ENCODE measurements around the gene CRYBA2.

DNA sequence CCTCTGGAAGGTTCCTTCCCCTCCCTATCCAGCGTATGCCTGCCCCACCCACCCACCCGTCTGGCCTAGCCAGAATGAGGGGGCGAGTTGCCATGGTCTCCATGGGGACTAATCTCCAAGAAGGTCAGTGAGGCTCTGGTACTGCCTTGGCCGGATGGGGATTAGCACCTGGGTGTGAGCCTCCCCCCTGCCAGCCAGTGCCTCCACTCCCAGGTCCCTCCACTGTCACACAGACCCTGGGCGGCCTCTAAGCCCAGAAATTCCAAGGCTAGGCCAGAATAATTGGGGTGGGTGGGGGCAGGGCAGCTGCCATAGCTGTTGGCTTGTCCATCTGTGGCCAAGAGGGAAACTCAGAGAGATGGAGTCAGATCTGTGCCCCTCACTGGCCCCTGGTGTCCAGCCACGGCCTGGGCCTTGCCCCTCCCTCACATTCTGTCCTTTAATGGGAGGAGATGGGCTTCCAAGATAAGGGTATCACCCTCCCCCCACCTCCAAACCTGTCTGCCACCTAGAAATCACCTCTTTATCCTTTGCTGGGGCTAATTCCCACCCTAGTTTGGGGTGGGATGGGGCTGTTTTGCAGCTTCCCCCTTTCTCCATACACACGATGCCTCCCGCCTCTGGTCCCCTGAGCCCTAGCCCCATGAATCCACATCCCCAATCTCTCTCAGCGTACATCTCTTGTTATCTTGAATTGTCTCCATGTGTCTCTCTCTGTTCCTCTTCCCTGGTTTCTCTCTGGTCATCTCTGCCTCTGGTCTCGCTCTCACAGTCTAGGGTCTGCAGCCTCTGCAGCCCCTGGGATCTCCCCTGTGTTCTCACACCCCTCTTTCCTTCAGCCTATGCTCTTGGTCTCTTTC, 6.0 kb upstream of the CRYBA2 start:
- TF ChIP-seq, protein P1, sequence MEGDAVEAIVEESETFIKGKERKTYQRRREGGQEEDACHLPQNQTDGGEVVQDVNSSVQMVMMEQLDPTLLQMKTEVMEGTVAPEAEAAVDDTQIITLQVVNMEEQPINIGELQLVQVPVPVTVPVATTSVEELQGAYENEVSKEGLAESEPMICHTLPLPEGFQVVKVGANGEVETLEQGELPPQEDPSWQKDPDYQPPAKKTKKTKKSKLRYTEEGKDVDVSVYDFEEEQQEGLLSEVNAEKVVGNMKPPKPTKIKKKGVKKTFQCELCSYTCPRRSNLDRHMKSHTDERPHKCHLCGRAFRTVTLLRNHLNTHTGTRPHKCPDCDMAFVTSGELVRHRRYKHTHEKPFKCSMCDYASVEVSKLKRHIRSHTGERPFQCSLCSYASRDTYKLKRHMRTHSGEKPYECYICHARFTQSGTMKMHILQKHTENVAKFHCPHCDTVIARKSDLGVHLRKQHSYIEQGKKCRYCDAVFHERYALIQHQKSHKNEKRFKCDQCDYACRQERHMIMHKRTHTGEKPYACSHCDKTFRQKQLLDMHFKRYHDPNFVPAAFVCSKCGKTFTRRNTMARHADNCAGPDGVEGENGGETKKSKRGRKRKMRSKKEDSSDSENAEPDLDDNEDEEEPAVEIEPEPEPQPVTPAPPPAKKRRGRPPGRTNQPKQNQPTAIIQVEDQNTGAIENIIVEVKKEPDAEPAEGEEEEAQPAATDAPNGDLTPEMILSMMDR (IDR thresholded peaks at IDR 0.05), result no peak
- TF ChIP-seq EZH2 (IDR thresholded peaks at IDR 0.05) (no peak), EZH2phosphoT487 (IDR thresholded peaks at IDR 0.05) (no peak)

Data from neural progenitor cell (in vitro differentiated cells).